A549 (cell line): Measurements from ENCODE around the gene LMTK3. TPM values are rescaled to one million over a fixed set of nuclear protein-coding genes. Genes with fewer than 3 reads are reported as not detected.
A peak's percentile ranks its signal among the peaks of the same experiment; 100 is the strongest.

Experiments used
- ATAC-seq, 2 experiments: fragments of 200-7000 bp in 1 of 2; fragments of >200 bp in 1 of 2; cut with Nextera tagmentation in 1 of 2; cut with Tn5 transposase in 1 of 2; 3 replicates each; pipeline versions ENCODE4 v1.8.0 to v1.9.1; 2018 to 2020; ENCODE audit warnings: mild to moderate bottlenecking in 1 of 2, moderate library complexity in 1 of 2
- CTCF ChIA-PET: fragments of 300-600 bp; sonication (Branson Sonifier 250); formaldehyde crosslinking; extraction: SDS; loops from one replicate; lab custom pipeline; 2021; ENCODE audit warnings: antibody characterized with exemption, inconsistent platforms; lab: Yijun Ruan, JAX
- POLR2A ChIA-PET: fragments of 350-600 bp; formaldehyde crosslinking; extraction: SDS; loops from one replicate; lab custom pipeline; 2021; ENCODE audit warnings: antibody characterized with exemption, inconsistent platforms; lab: Yijun Ruan, JAX
- DNase-seq, 2 experiments: peaks; one replicate each; pipeline versions ENCODE4 v3.0.0 to v3.0.0-alpha.2; 2011 to 2016; ENCODE audit warnings: low read depth in 1 of 2, low spot score in 1 of 2
- FAIRE-seq: peaks from 2 replicates; lab custom pipeline; 2011; peaks lifted over from hg19 to GRCh38; lab: Jason Lieb, UNC
- H3K27ac ChIP-seq, 2 experiments: fragments of >200 bp; sonication (Bioruptor Twin); formaldehyde crosslinking; 3 replicates each; pipeline ENCODE4 v1.5.1; 2016 to 2017
- H3K4me1 ChIP-seq: fragments of >200 bp; sonication (Bioruptor Twin); formaldehyde crosslinking; 3 replicates; pipeline ENCODE4 v1.6.1; 2016
- H3K4me2 ChIP-seq: fragments of >200 bp; sonication (Bioruptor Twin); formaldehyde crosslinking; 3 replicates; pipeline ENCODE4 v1.6.1; 2016
- H3K4me3 ChIP-seq: fragments of >200 bp; sonication (Bioruptor Twin); formaldehyde crosslinking; 3 replicates; pipeline ENCODE4 v1.5.1; 2016
- H3K9me3 ChIP-seq: fragments of >200 bp; sonication (Bioruptor Twin); formaldehyde crosslinking; 3 replicates; pipeline ENCODE4 v1.6.1; 2016
- BCL3 ChIP-seq: fragments of >200 bp; sonication (Bioruptor Twin); formaldehyde crosslinking; IDR thresholded peaks from 3 replicates; pipeline ENCODE4 v1.6.1; 2016
- CEBPB ChIP-seq, 2 experiments: fragments of >200 bp in 1 of 2; sonication (Bioruptor Twin) in 1 of 2; formaldehyde crosslinking in 1 of 2; IDR thresholded peaks; 2 replicates each; pipeline ENCODE4 v1.6.1; 2012 to 2016
- CHD4 ChIP-seq: fragments of 200-600 bp; sonication (generic); IDR thresholded peaks from 2 replicates; pipeline ENCODE4 v1.6.1; 2016; ENCODE audit warnings: antibody characterized with exemption, mild to moderate bottlenecking, borderline replicate concordance
- EHF ChIP-seq: fragments of 250-450 bp; sonication (Bioruptor Pico); IDR thresholded peaks from 2 replicates; pipeline ENCODE4 v1.5.0; 2020; ENCODE audit warnings: mild to moderate bottlenecking
- EHMT2 ChIP-seq: fragments of 200-600 bp; sonication (generic); IDR thresholded peaks from 2 replicates; pipeline ENCODE4 v1.6.1; 2016; ENCODE audit warnings: antibody characterized with exemption, low read depth, mild to moderate bottlenecking, moderate library complexity
- ELK1 ChIP-seq: fragments of 150-350 bp; IDR thresholded peaks from 2 replicates; pipeline ENCODE4 v1.6.1; 2014; ENCODE audit warnings: low read depth, mild to moderate bottlenecking, low read length
- EP300 ChIP-seq, 2 experiments: fragments of >200 bp; sonication (Bioruptor Twin); formaldehyde crosslinking; IDR thresholded peaks; 2 replicates in 1 of 2; 3 replicates in 1 of 2; pipeline ENCODE4 v1.6.1; 2016 to 2017
- ESRRA ChIP-seq: fragments of 150-350 bp; IDR thresholded peaks from 2 replicates; pipeline ENCODE4 v1.6.1; 2014; ENCODE audit warnings: mild to moderate bottlenecking, low read length, borderline replicate concordance
- FOSB ChIP-seq: fragments of 250-450 bp; sonication (Bioruptor Pico); IDR thresholded peaks from 2 replicates; pipeline ENCODE4 v1.5.0; 2020; ENCODE audit warnings: mild to moderate bottlenecking, moderate library complexity
- FOSL2 ChIP-seq, 2 experiments: fragments of 450-650 bp in 1 of 2; fragments of >200 bp in 1 of 2; sonication (Bioruptor Twin) in 1 of 2; formaldehyde crosslinking; IDR thresholded peaks; 2 replicates each; pipeline versions ENCODE4 v1.5.0 to v1.6.1; 2016 to 2020; ENCODE audit warnings: mild to moderate bottlenecking in 1 of 2, moderate library complexity in 1 of 2
- FOXS1 ChIP-seq: fragments of 250-450 bp; sonication (Bioruptor Pico); IDR thresholded peaks from 2 replicates; pipeline ENCODE4 v1.5.0; 2020; ENCODE audit warnings: mild to moderate bottlenecking, moderate library complexity
- GATA3 ChIP-seq: IDR thresholded peaks from 2 replicates; pipeline ENCODE4 v1.6.1; 2012; ENCODE audit warnings: borderline replicate concordance
- HDAC2 ChIP-seq: fragments of 200-600 bp; sonication (generic); IDR thresholded peaks from 2 replicates; pipeline ENCODE4 v1.6.1; 2016
- HEYL ChIP-seq: fragments of 250-450 bp; sonication (Bioruptor Pico); IDR thresholded peaks from 2 replicates; pipeline ENCODE4 v1.8.0; 2021; ENCODE audit warnings: mild to moderate bottlenecking, moderate library complexity
- JUNB ChIP-seq: fragments of >200 bp; sonication (Bioruptor Twin); formaldehyde crosslinking; IDR thresholded peaks from 2 replicates; pipeline ENCODE4 v1.6.1; 2016
- NPAS2 ChIP-seq: fragments of 250-450 bp; sonication (Bioruptor Pico); IDR thresholded peaks from 2 replicates; pipeline ENCODE4 v1.8.0; 2022; ENCODE audit warnings: mild to moderate bottlenecking, moderate library complexity, borderline replicate concordance
- PBX3 ChIP-seq: IDR thresholded peaks from 2 replicates; pipeline ENCODE4 v1.6.1; 2012
- RARB ChIP-seq: fragments of 250-450 bp; sonication (Bioruptor Pico); IDR thresholded peaks from 2 replicates; pipeline ENCODE4 v1.8.0; 2021; ENCODE audit warnings: mild to moderate bottlenecking, moderate library complexity
- SMC3 ChIP-seq: fragments of >200 bp; sonication (Bioruptor Twin); formaldehyde crosslinking; IDR thresholded peaks from 3 replicates; pipeline ENCODE4 v1.6.1; 2018; ENCODE audit warnings: inconsistent platforms
- SREBF2 ChIP-seq: fragments of 450-650 bp; IDR thresholded peaks from 2 replicates; pipeline ENCODE4 v1.6.1; 2014; ENCODE audit warnings: mild to moderate bottlenecking, moderate library complexity
- TP53 ChIP-seq: fragments of 250-450 bp; sonication (Bioruptor Pico); IDR thresholded peaks from 2 replicates; pipeline ENCODE4 v1.5.0; 2021; ENCODE audit warnings: mild to moderate bottlenecking, moderate library complexity
- ZC3H11A ChIP-seq: fragments of 450-650 bp; IDR thresholded peaks from 2 replicates; pipeline ENCODE4 v1.6.1; 2014; ENCODE audit warnings: antibody characterized with exemption, mild to moderate bottlenecking
- ZNF302 ChIP-seq: fragments of 250-450 bp; sonication (Bioruptor Pico); IDR thresholded peaks from 2 replicates; pipeline ENCODE4 v1.9.0; 2021; ENCODE audit warnings: inconsistent platforms, mild to moderate bottlenecking, moderate library complexity
- ZSCAN20 ChIP-seq: fragments of 250-450 bp; sonication (Bioruptor Pico); IDR thresholded peaks from 2 replicates; pipeline ENCODE4 v1.8.0; 2022; ENCODE audit warnings: mild to moderate bottlenecking, moderate library complexity
- WGBS: methylation state at CpG from one replicate; pipeline ENCODE4 v1.1.6; 2017; ENCODE audit errors: missing lambda C conversion rate; 5-methylcytosine and 5-hydroxymethylcytosine counted together
- polyA plus RNA-seq, 4 experiments: library from polyadenylated mRNA; depleted of rRNA in 3 of 4; stranded (reverse); fragments of >200 nt; fragmentation: RNase III in 1 of 4; extraction: RNeasy Plus Mini Kit Qiagen cat#74134 plus additional on column Dnase treatment in 1 of 4; gene quantifications; 2 replicates in 3 of 4; 3 replicates in 1 of 4; pipeline ENCODE4 v1.2.3, GENCODE V29; 2011 to 2017

The LMTK3 gene
- polyA plus RNA-seq, 2 of the 4 experiments (the other 2 are of a cell fraction) = 0.62 to 6.1 TPM

GRCh38 chr19:48533770-48534169 is 22.1 kb upstream of the LMTK3 start:
- POLR2A ChIA-PET = no interaction called here

GRCh38 chr19:48530770-48531169 is 19.1 kb upstream of the LMTK3 start:
- ATAC-seq (no peak), DNase-seq (no peak), FAIRE-seq (no peak)
- H3K4me1 ChIP-seq = no peaks in the 10 kb centered on the region
- H3K9me3 ChIP-seq = peaks cover 36% of the 10 kb centered on the region
- no peak for TF ChIP-seq ZC3H11A
- no peak for TF ChIP-seq JUNB
- no peak for TF ChIP-seq FOSB (CRISPR knock-in tag)
- no peak for TF ChIP-seq EHF (CRISPR knock-in tag)
- no peak for TF ChIP-seq GATA3
- TF ChIP-seq CHD4 = no peak
- TF ChIP-seq EHMT2 = no peak
- no peak for TF ChIP-seq NPAS2 (CRISPR knock-in tag)
- no peak for TF ChIP-seq PBX3
- no peak for TF ChIP-seq SREBF2
- no peak for TF ChIP-seq CEBPB (IDR thresholded peaks at IDR 0.05)
- TF ChIP-seq HEYL (CRISPR knock-in tag) = no peak
- no peak for TF ChIP-seq ZSCAN20
- TF ChIP-seq BCL3 = no peak
- no peak for TF ChIP-seq EP300 (IDR thresholded peaks at IDR 0.05)
- TF ChIP-seq FOXS1 = no peak
- CTCF ChIA-PET = interaction anchor here (0.6 to 2.2 kb wide), 6 partner anchors 11 to 1870 kb away, joined by 3 to 5 read pairs (median 4); no protein-coding TSS in a partner anchor
- WGBS = 82% methylated on average over 6 of the region's 6 CpGs
- POLR2A ChIA-PET = no interaction called here
- H3K4me3 ChIP-seq = no peak overlapping the region
- no peak overlapping the region for H3K27ac ChIP-seq
- no peak overlapping the region for H3K4me2 ChIP-seq

More at GRCh38 chr19:48533770-48534169, 22.1 kb upstream of the LMTK3 start:
- Histone ChIP-seq H3K4me1 (peaks cover under 1% of the 10 kb centered on the region; the same call in 1 of the 3 replicates), H3K4me3 (no peak overlapping the region), H3K27ac (peak overlapping the region in 1 of 2 experiments; percentile 30; a peak in 2 of 6 replicates)
- 64% methylated on average over 10 of the region's 10 CpGs for WGBS
- DNase-seq = no peak
- FAIRE-seq = no peak
- TF ChIP-seq FOSL2 (IDR thresholded peaks at IDR 0.05) (no peak), FOSL2 (CRISPR knock-in tag; IDR thresholded peaks at IDR 0.05) (peak; percentile 10; the same call in 1 of the 2 replicates), HDAC2 (no peak), ESRRA (no peak), ELK1 (no peak), ZNF302 (no peak), ZC3H11A (no peak), SMC3 (no peak), RARB (no peak), TP53 (CRISPR knock-in tag) (no peak)
- TF ChIP-seq, all 56 proteins: peak for 1
- peak in 1 of 2 experiments; percentile 41; a peak in 2 of 6 replicates for ATAC-seq
- H3K4me2 ChIP-seq = no peak overlapping the region
- CTCF ChIA-PET = interaction anchor here (1.1 kb wide), 1 partner anchor 50 kb away, joined by 3 read pairs; no protein-coding TSS in a partner anchor
- peaks cover 7% of the 10 kb centered on the region; the same call in 2 of the 3 replicates for H3K9me3 ChIP-seq
